NCI-H1694 (cell line): ENCODE data around the gene SPSB4.

ENCODE experiments used
- DNase-seq: peaks from one replicate; lab custom pipeline; 2025; lab: John Stamatoyannopoulos, UW

SPSB4 gene

DNA sequence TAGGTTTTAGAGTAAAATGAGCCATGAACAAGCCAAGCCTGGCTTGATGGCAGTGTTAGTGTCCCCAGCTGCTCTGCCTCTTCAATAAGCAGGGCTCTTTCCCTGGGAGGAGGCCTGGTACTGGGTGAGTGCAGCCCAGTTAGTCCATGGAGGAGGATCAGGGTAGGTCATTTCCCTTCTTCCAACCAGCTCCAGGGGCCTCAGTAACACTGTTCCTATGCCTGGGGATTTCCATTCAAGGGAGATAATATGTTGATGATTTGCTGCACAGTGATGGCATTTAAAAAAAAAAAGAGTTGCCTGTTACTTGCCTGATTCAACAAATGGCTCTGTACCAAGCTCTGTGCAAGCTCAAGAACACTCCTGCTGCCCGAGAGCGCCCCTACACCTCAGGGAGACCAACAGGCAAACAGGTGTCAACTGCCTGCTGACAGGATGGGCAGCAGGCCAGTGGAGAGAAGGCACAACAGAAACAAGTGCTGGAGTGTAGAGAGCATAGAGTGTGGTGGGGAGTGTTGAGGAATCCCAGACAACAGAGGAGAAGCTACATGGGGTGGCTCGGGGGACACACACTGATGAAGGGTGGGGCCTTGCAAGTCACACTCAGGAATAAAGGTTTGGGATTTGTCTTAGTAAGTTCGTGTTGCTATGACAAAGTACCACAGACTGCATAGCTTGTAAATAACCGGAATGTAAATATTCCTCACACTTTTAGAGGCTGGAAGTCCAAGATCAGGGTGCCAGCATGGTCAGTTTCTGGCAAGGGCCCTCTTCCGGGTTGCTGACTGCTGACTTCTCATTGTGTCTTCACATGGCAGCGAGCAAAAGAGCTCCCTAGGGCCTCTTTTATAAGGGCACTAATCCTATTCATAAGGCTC is 101.9 kb downstream of the SPSB4 start:
- DNase-seq, result no peak

GRCh38 chr3:141153679-141153966 is 102.5 kb downstream of the SPSB4 start:
- no peak for DNase-seq

GRCh38 chr3:141164852-141165251 is 113.7 kb downstream of the SPSB4 start:
- DNase-seq, result no peak

- no peak for DNase-seq
Measured at GRCh38 chr3:141167681-141168080, 116.5 kb downstream of the SPSB4 start.

- DNase-seq, result no peak
Measured at GRCh38 chr3:141170678-141171295, 119.6 kb downstream of the SPSB4 start.

DNA sequence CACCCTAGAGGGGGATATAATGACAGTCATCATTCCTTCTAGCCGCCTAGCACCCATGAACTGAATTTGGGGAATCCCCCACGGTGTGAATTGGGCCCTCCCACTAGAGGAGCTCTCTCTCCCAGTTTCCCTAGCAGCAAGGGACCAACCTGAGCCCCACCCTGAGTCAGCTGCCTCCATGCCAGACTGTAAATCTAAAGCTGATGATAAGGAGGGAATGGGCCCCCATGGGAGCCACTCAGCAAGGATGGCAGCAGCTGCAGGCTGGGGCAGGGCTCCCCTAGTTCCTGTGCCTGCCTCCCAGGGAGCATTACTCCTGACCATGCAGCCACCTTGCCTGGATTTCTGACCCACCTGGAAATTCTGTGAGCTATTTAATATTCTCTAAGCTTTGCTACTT is 123.5 kb downstream of the SPSB4 start:
- no peak for DNase-seq

DNA sequence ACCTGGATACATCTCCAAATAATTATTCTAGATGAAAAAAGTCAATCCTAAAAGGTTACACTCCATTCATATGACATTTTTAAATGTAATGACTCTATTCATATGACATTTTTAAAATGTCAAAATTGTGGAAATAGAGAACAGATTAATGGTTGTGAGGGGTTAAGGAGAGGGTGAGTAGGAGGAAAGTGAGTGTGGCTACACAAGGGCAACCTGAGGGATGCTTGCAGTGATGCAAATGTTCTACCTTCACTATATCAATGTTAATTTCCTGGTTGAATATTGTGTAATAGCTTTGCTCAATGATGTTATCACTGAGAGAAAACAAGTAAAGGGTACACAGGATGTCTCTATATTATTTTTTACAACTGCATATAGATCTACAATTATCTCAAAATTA is 125.6 kb downstream of the SPSB4 start:
- no peak for DNase-seq

DNA sequence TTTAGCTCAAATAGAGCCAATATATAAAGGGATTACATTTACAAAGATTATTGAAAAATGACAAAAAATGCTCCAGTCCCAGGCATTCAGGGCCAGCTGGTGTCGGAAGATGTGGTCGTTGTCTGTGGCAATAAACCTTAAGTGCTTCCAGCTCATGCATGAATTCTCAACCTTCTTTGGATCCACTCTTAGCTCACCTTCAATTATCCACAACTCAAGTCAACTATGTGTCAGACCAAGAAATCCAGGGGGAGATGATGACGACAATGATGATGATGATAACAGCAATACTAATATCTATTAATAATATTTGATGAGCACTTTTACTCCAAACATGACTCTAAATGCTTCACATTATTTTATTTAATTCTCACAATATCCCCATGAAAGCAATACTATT is 126.9 kb downstream of the SPSB4 start:
- no peak for DNase-seq

- DNase-seq, result no peak
Measured at GRCh38 chr3:141178551-141178950, 127.4 kb downstream of the SPSB4 start.

DNA sequence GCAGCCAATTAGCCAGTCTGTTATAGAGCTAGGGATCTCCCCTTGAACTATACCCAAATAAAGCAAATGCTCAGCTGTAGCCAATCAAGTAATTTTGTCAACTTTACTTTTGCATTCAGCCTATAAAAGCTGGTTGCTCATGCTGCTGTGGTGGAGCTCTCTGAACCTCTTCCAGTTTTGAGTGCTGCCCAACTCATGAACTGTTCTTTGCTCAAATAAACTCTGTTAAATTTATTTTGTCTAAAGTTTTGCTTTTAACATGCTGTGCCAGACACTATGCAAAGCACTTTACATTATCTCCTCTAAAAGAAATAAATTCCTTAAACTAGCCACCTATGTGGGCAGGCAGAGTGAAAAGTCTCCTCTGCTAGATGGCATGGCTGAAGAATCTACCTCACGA is 128.8 kb downstream of the SPSB4 start:
- DNase-seq, result no peak

- DNase-seq, result no peak
Measured at GRCh38 chr3:141181196-141181595, 130.0 kb downstream of the SPSB4 start.

DNA sequence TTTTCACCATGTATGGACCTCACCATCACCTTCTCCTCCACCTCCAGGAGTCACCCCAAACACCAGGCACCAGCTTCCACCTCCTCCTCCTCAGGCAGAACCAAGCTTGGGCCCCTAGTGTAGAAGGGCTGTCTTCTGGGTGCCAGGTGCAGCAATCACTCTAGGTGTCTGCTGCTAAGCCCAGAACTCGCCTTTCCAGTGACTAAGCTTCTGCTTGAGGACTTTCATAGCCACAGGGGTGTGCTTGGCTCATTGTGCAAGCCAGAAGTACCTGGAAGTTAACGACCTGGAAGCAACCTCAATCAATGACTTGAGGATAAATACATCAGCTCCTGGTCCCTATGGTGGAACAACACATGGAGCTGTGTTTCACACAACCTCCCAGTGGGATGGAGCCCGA is 130.7 kb downstream of the SPSB4 start:
- no peak for DNase-seq

- no peak for DNase-seq
Measured at GRCh38 chr3:141183606-141184005, 132.5 kb downstream of the SPSB4 start.

- no peak for DNase-seq
Measured at GRCh38 chr3:141184430-141184829, 133.3 kb downstream of the SPSB4 start.

DNA sequence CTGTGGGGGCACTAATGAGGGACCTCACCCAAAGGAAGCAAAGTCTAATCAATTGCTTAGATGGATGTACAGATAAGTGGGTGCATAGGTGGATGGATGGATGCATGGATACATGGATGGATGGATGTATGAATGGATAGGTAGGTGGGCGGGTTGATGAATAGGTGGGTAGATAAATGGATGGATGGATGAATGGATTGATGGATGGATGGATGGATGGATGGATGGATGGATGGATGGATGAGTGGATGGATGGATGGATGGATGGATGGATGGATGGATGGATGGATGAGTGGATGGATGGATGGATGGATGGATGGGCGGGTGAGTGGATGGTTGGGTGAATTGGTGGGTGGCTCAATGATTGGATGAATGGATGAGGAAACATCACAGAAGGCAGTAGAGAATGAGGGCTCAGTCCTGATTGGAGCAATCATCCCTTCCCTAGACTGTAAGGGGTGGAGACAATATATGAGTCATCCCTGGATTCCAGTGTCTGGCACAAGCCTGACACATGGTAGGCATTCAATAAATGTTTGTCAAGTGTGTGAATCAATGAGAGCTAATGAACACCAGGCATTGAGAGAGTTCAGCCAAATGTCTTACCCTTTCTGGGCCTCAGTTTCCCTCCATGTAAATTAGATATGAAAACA is 140.1 kb downstream of the SPSB4 start:
- DNase-seq, result no peak

- DNase-seq, result peak; percentile 98
Measured at GRCh38 chr3:141192345-141192744, 141.2 kb downstream of the SPSB4 start.

- DNase-seq, result no peak
Measured at GRCh38 chr3:141193066-141193830, 142.1 kb downstream of the SPSB4 start.
